Coronary artery (tissue), 2 donors: ENCODE results near the gene PRPF18.

ENCODE experiments used
- DNase-seq: peaks from one replicate; pipeline ENCODE4 v3.0.0-alpha.2; 2017; ENCODE audit warnings: low spot score
- H3K27ac ChIP-seq, 2 donors: fragments of 200-600 bp; sonication (generic); one replicate each; pipeline ENCODE4 v1.5.1; 2016 to 2019
- H3K4me3 ChIP-seq: fragments of 200-600 bp; sonication (generic); 2 replicates; pipeline ENCODE4 v1.5.1; 2016; ENCODE audit warnings: mild to moderate bottlenecking, moderate library complexity
- TF ChIP-seq, protein P1 (sequence below): fragments of 200-600 bp; sonication (generic); IDR thresholded peaks from one replicate; pipeline ENCODE4 v1.5.1; 2019; ENCODE audit warnings: antibody characterized with exemption

Gene PRPF18

DNA sequence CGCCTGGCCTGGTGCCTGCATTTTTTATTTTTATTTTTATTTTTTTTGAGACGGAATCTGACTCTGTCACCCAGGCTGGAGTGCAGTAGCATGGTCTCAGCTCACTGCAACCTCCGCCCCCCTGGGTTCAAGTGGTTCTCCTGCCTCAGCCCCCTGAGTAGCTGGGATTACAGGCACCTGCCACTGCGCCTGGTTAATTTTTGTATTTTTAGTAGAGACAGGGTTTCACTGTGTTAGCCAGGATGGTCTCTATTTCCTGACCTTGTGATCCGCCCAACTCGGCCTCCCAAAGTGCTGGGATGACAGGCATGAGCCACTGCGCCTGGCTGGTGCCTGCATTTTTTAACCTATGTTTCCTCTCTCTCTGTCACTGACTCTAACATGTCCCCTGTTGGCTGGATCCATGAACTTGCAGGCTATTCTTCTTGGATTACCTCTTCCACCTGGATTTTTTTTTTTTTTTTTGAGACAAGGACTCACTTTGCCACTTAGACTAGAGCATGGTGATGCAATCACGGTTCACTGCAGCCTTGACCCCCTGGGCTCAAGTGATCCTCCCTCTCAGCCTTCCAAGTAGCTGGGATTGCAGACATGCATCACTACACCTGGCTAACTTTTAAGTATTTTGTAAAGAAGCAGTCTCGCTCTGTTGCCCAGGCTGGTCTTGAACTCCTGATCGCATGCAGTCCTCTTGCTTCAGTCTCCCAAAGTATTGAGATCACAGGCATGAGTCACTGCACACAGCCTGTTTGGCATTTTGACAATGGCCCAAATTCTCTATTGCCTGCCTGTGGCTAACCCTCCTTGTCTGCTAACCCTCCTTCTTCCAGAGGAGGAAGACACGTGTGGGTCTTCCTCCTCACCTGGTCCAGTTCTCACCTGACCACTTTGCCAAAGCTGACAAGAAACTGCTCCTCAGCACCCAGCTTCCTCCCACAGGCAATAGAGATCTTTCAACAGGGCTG lies 23.0 kb upstream of the PRPF18 start:
- Histone ChIP-seq H3K4me3 (no peak overlapping the region), H3K27ac (no peak overlapping the region)
- TF ChIP-seq, protein P1, sequence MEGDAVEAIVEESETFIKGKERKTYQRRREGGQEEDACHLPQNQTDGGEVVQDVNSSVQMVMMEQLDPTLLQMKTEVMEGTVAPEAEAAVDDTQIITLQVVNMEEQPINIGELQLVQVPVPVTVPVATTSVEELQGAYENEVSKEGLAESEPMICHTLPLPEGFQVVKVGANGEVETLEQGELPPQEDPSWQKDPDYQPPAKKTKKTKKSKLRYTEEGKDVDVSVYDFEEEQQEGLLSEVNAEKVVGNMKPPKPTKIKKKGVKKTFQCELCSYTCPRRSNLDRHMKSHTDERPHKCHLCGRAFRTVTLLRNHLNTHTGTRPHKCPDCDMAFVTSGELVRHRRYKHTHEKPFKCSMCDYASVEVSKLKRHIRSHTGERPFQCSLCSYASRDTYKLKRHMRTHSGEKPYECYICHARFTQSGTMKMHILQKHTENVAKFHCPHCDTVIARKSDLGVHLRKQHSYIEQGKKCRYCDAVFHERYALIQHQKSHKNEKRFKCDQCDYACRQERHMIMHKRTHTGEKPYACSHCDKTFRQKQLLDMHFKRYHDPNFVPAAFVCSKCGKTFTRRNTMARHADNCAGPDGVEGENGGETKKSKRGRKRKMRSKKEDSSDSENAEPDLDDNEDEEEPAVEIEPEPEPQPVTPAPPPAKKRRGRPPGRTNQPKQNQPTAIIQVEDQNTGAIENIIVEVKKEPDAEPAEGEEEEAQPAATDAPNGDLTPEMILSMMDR, result no peak
- no peak for DNase-seq

DNA sequence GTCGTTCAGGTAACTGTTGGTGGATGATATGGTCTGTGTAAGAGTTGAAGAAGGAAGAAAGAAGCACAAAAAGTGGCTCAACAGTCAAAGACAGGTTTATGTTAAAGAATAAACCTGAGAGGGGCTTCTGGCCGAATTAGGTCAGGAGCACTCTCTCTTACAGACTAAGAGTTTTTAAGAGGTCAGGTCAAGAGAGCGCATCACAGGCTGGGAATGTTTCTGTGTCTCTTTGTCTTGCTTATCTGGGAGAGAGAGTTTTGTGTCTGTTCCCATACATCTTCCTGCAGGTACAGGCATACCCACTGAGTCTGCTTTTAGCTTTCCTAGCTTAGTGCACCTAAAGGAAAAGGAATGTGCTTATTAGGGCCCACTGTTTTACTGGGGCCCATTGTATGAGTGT lies 22.2 kb upstream of the PRPF18 start:
- DNase-seq, result no peak
- no peak overlapping the region for H3K27ac ChIP-seq
- no peak overlapping the region for H3K4me3 ChIP-seq
- TF ChIP-seq, protein P1, result no peak

DNA sequence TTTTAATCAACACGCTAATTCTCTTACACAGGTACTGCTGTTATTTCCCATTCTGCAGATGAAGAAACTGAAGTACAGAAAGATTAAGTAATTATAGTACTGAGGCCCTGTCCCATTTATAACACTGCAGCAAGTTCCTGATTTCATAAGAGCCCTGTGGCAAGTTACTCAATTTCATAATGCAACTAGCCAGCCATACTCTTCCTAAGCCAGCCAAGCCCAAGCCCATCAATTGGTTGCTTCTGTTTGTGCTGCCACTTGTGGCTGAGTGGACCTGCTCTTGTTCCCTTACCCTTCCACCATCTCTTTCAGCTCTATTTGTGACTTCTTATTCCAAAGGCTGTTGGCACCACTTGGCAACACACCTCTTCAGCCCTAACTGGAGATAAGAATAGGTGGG lies 19.7 kb upstream of the PRPF18 start:
- no peak overlapping the region for H3K4me3 ChIP-seq
- no peak overlapping the region for H3K27ac ChIP-seq
- no peak for DNase-seq
- TF ChIP-seq, protein P1, result no peak

DNA sequence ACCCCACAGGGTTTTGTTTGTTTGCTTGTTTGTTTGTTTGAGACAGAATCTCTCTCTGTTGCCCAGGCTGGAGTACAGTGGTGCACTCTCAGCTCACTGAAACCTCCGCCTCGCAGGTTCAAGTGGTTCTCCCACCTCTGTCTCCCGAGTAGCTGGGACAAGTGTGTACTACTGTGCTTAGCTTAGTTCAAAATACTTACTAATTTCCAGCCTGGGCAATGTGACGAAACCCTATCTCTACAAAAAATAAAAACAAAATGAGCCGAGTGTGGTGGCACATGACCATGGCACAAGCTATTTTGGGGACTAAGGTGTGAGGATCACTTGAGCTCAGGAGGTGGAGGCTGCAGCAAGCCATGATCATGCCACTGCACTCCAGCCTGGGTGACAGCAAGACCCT lies 15.2 kb upstream of the PRPF18 start:
- TF ChIP-seq, protein P1, result no peak
- DNase-seq, result no peak
- Histone ChIP-seq H3K4me3 (no peak overlapping the region), H3K27ac (no peak overlapping the region)

DNA sequence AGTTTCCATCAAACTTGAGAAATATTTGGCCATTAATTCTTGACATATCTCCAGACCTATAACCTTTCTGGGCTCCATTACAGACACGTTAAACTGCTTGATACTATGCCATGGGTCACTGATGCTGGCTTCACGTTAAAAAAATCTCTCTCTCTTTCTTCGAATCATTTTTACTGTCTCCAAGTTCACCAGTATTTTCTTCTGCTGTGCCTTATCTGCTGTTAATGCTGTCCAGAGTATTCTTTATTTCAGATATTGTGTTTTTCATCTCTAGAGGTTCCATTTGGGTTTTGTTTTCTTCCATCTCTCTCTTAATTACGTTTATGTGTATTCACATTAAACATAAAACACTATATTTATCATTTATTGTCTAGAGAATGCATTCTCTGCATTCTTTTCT lies 12.8 kb upstream of the PRPF18 start:
- TF ChIP-seq, protein P1, result no peak
- H3K27ac ChIP-seq, result no peak overlapping the region
- H3K4me3 ChIP-seq, result no peak overlapping the region
- DNase-seq, result no peak

DNA sequence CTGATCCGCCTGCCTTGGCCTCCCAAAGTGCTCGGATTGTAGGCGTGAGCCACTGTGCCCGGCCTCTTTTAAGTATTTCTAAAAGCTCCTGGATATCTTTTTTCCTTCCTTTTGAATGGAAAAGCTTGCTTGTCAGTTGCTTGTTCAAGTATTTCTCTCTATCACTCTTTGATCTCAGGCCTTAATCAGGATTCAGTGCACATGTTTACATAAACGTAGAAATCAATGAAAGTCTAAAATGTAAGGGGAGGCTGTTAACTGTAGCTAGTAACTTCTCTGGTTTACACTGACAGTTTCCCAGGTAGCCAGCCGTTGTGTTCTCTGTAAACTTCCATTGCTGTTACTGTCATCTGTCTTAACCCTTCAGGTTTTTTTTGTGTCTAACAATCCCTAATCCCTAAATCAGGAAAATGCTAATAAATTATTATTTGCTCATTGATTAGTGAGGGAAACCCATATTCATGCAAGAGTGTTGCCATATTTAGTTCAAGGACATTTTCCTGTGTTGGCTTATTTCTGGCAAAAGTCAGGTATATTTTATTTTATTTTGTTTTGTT lies 1.5 kb upstream of the PRPF18 start:
- Histone ChIP-seq H3K4me3 (no peak overlapping the region), H3K27ac (no peak overlapping the region)
- no peak for DNase-seq
- TF ChIP-seq, protein P1, result no peak

DNA sequence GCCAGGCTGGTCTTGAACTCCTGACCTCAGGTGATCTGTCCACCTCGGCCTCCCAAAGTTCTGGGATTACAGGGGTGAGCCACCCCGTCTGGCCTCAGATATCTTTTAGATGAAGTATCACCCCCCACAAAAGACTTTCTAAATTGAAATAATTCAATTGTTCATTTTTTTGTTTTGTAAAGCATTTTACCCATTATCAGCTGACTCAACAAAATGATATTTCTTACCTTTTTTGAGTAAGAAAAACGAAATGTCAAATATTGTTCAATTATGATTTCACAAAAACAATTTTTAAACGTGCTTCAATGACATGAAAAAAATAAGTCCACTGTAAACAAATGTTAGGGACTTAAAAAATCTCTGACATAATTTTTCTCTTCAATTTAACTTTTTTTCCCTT lies 822 bp upstream of the PRPF18 start:
- H3K4me3 ChIP-seq, result no peak overlapping the region
- TF ChIP-seq, protein P1, result no peak
- H3K27ac ChIP-seq, result no peak overlapping the region
- no peak for DNase-seq
